Vagina (tissue), 2 donors: Measurements from ENCODE around the gene CAND2.

ENCODE experiments used
- CTCF ChIP-seq, 3 experiments: fragments of 450-650 bp in 2 of 3; fragments of 200-600 bp in 1 of 3; sonication (generic) in 1 of 3; IDR thresholded peaks; one replicate each; pipeline ENCODE4 v1.5.1; 2017 to 2019; ENCODE audit warnings: antibody characterized with exemption in 3 of 3, mild to moderate bottlenecking in 2 of 3, moderate library complexity in 2 of 3
- POLR2AphosphoS5 ChIP-seq, 2 donors: sonication (generic); formaldehyde crosslinking; IDR thresholded peaks; one replicate each; pipeline ENCODE4 v1.9.0; 2017; ENCODE audit warnings: antibody characterized with exemption in 2 of 2, mild to moderate bottlenecking in 2 of 2, low read depth in 1 of 2; ENCODE audit not compliant: insufficient read depth in 1 of 2

GRCh38 chr3:12748477-12748876, 48.0 kb upstream of the CAND2 start:
- TF ChIP-seq CTCF (IDR thresholded peaks at IDR 0.05) = no peak
- TF ChIP-seq POLR2AphosphoS5 (IDR thresholded peaks at IDR 0.05; ENCODE audit: insufficient read depth in 1 of 2, low read depth in 1 of 2) = no peak
